WI38 (cell line): ENCODE data around the gene PHLDA1.

Experiments used
- H3K4me3 ChIP-seq: 2 replicates; pipeline ENCODE4 v1.5.1; 2011; ENCODE audit warnings: low read depth, mild to moderate bottlenecking, control low read depth, low read length
- CTCF ChIP-seq: IDR thresholded peaks from 2 replicates; pipeline ENCODE4 v1.5.1; 2012; ENCODE audit warnings: low read depth, mild to moderate bottlenecking, control low read depth, low read length

PHLDA1 gene

DNA sequence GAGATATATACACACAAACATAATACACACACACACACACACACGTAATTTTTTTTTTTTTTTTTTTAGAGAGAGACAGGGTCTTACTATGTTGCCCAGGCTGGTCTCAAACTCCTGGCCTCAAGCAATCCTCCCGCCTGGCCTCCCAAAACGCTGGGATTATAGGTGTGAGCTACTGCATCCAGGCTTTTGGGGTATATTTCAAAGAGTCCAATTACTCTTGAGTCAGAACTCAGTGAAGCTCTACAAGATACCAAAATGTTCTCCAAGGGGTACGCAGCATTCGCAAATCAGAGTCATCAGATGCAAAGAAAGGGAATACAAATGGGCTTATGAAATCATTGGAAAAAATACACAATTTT lies 54.0 kb downstream of the PHLDA1 start:
- no peak overlapping the region for H3K4me3 ChIP-seq
- no peak for TF ChIP-seq CTCF

GRCh38 chr12:75976913-75977312 lies 54.7 kb downstream of the PHLDA1 start:
- H3K4me3 ChIP-seq, result no peak overlapping the region
- TF ChIP-seq CTCF, result no peak

GRCh38 chr12:75976113-75976512 lies 55.5 kb downstream of the PHLDA1 start:
- no peak overlapping the region for H3K4me3 ChIP-seq
- TF ChIP-seq CTCF, result no peak

DNA sequence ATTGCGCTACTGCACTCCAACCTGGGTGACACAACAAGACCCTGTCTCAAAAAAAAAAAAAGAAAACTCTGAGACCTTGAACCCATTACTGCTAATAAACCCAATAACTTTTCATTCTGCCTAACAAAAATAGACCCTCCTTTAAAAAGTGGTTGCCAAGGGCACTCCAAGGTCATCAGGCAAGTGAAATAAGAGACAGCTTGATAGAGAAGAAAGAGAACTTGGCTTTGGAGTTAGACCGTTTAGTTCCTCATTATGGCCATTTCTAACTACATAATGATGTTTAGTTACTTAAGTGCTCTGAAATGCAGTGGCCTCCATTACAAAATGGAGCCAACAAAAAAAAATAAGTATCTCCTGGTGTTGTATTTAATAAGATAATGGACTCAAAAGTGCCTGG lies 55.9 kb downstream of the PHLDA1 start:
- no peak overlapping the region for H3K4me3 ChIP-seq
- TF ChIP-seq CTCF, result no peak
